SK-N-SH (cell line): Measurements from ENCODE around the gene FUT6. TPM values are rescaled to one million over a fixed set of nuclear protein-coding genes. Genes with fewer than 3 reads are reported as not detected.

ENCODE experiments used
- CTCF ChIA-PET: fragments of 300-600, 350-600 bp; formaldehyde crosslinking; extraction: SDS; loops from one replicate; lab custom pipeline; 2021; lab: Yijun Ruan, JAX
- POLR2A ChIA-PET: fragments of 350-600 bp; sonication (Branson Sonifier 250); formaldehyde crosslinking; extraction: SDS; loops from one replicate; lab custom pipeline; 2020; ENCODE audit warnings: antibody characterized with exemption, inconsistent platforms; lab: Yijun Ruan, JAX
- DNase-seq: peaks from one replicate; pipeline ENCODE4 v3.0.0; 2012
- H2AFZ ChIP-seq: fragments of 200-600 bp; sonication (generic); 2 replicates; pipeline ENCODE4 v1.8.1; 2016; ENCODE audit warnings: antibody characterized with exemption, mild to moderate bottlenecking, low read depth
- H3F3A ChIP-seq: fragments of 200-600 bp; sonication (generic); replicated peaks from 2 replicates; pipeline ENCODE3; 2016; ENCODE audit warnings: antibody characterized with exemption, mild to moderate bottlenecking; ENCODE audit not compliant: insufficient read depth
- H3K27ac ChIP-seq, 2 experiments: fragments of 200-500 bp in 1 of 2; fragments of 200-600 bp in 1 of 2; sonication (Bioruptor generic) in 1 of 2; sonication (generic), shearing (Covaris generic) in 1 of 2; 2 replicates each; pipeline versions ENCODE4 v1.5.1 to v1.6.1; 2014 to 2016; ENCODE audit warnings: low read depth in 2 of 2, inconsistent platforms in 1 of 2, low read length in 1 of 2, mild to moderate bottlenecking in 1 of 2, mixed read lengths in 1 of 2
- H3K27me3 ChIP-seq: fragments of 200-600 bp; sonication (generic), shearing (Covaris generic); 2 replicates; pipeline ENCODE4 v1.6.1; 2016; ENCODE audit warnings: mixed run types; ENCODE audit not compliant: insufficient read depth
- H3K36me3 ChIP-seq, 2 experiments: fragments of 200-500 bp in 1 of 2; fragments of 200-600 bp in 1 of 2; sonication (Bioruptor generic) in 1 of 2; sonication (generic) in 1 of 2; replicated peaks in 1 of 2; 2 replicates each; pipeline versions ENCODE3 to v1.5.1; 2014 to 2016; ENCODE audit warnings: low read length in 1 of 2, mild to moderate bottlenecking in 1 of 2; ENCODE audit not compliant: insufficient read depth in 2 of 2, control insufficient read depth in 1 of 2
- H3K4me1 ChIP-seq, 2 experiments: fragments of 200-500 bp in 1 of 2; fragments of 200-600 bp in 1 of 2; sonication (Bioruptor generic) in 1 of 2; sonication (generic), shearing (Covaris generic) in 1 of 2; 2 replicates each; pipeline versions ENCODE4 v1.5.1 to v1.6.1; 2014 to 2016; ENCODE audit warnings: low read depth in 1 of 2, low read length in 1 of 2, mixed run types in 1 of 2; ENCODE audit not compliant: insufficient read depth in 2 of 2, control insufficient read depth in 1 of 2
- H3K4me2 ChIP-seq: fragments of 200-600 bp; sonication (generic), shearing (Covaris generic); 2 replicates; pipeline ENCODE4 v1.6.1; 2017; ENCODE audit warnings: mixed run types
- H3K4me3 ChIP-seq, 2 experiments: fragments of 200-500 bp in 1 of 2; fragments of 200-600 bp in 1 of 2; sonication (Bioruptor generic) in 1 of 2; sonication (generic), shearing (Covaris generic) in 1 of 2; 2 replicates each; pipeline versions ENCODE4 v1.5.1 to v1.8.1; 2014 to 2016; ENCODE audit warnings: low read depth in 2 of 2, inconsistent platforms in 1 of 2, low read length in 1 of 2, mild to moderate bottlenecking in 1 of 2, mixed read lengths in 1 of 2, moderate library complexity in 1 of 2
- H3K79me2 ChIP-seq: fragments of 200-600 bp; sonication (generic); 2 replicates; pipeline ENCODE4 v1.8.1; 2017; ENCODE audit warnings: mild to moderate bottlenecking; ENCODE audit not compliant: insufficient read depth
- H3K9ac ChIP-seq: fragments of 200-600 bp; sonication (generic); 2 replicates; pipeline ENCODE4 v1.6.1; 2017; ENCODE audit warnings: mixed run types
- H3K9me2 ChIP-seq: fragments of 200-600 bp; sonication (generic); 2 replicates; pipeline ENCODE4 v1.6.1; 2017; ENCODE audit warnings: mixed run types
- H3K9me3 ChIP-seq: fragments of 200-600 bp; sonication (generic); 2 replicates; pipeline ENCODE4 v1.6.1; 2017; ENCODE audit warnings: mixed run types, mild to moderate bottlenecking, moderate library complexity
- H4K20me1 ChIP-seq: fragments of 200-600 bp; sonication (generic); 2 replicates; pipeline ENCODE4 v1.6.1; 2017; ENCODE audit warnings: mild to moderate bottlenecking, mixed run types; ENCODE audit not compliant: insufficient read depth
- CHD2 ChIP-seq: fragments of 150-350 bp; IDR thresholded peaks from 2 replicates; pipeline ENCODE4 v1.6.1; 2018; ENCODE audit warnings: low read length; ENCODE audit not compliant: partially characterized antibody
- CTCF ChIP-seq: fragments of 200-600 bp; sonication (generic); IDR thresholded peaks from 2 replicates; pipeline ENCODE4 v1.6.1; 2017; ENCODE audit warnings: antibody characterized with exemption, mild to moderate bottlenecking, moderate library complexity
- ELF1 ChIP-seq: IDR thresholded peaks from 2 replicates; pipeline ENCODE4 v1.4.0; 2012
- EP300 ChIP-seq, 2 experiments: IDR thresholded peaks; 2 replicates each; pipeline versions ENCODE4 v1.4.0 to v1.6.1; 2012; ENCODE audit warnings: borderline replicate concordance in 1 of 2, low read depth in 1 of 2, low read length in 1 of 2
- FOSL2 ChIP-seq: IDR thresholded peaks from 2 replicates; pipeline ENCODE4 v1.4.0; 2012; ENCODE audit warnings: low read depth, mild to moderate bottlenecking, moderate library complexity, borderline replicate concordance
- MAX ChIP-seq: IDR thresholded peaks from 2 replicates; pipeline ENCODE4 v1.4.0; 2012; ENCODE audit warnings: low read depth
- NFIC ChIP-seq: IDR thresholded peaks from 2 replicates; pipeline ENCODE4 v1.4.0; 2012; ENCODE audit warnings: borderline replicate concordance
- NRF1 ChIP-seq: IDR thresholded peaks from 2 replicates; pipeline ENCODE4 v1.6.1; 2012; ENCODE audit warnings: low read depth, mild to moderate bottlenecking, low read length
- POLR2AphosphoS5 ChIP-seq: IDR thresholded peaks from 2 replicates; pipeline ENCODE4 v1.6.1; 2012; ENCODE audit warnings: low read depth, low read length
- RCOR1 ChIP-seq: fragments of 150-350 bp; IDR thresholded peaks from 2 replicates; pipeline ENCODE4 v1.6.1; 2017; ENCODE audit warnings: antibody characterized with exemption, low read length
- REST ChIP-seq: IDR thresholded peaks from 2 replicates; pipeline ENCODE4 v1.6.1; 2012; ENCODE audit warnings: mild to moderate bottlenecking, low read depth, low read length, moderate library complexity
- SIN3A ChIP-seq: IDR thresholded peaks from 2 replicates; pipeline ENCODE4 v1.6.1; 2012; ENCODE audit warnings: low read depth, mild to moderate bottlenecking, low read length, moderate library complexity, borderline replicate concordance
- SMC3 ChIP-seq: IDR thresholded peaks from 2 replicates; pipeline ENCODE4 v1.6.1; 2012; ENCODE audit warnings: low read depth, low read length, improper control_type of control experiment
- TAF1 ChIP-seq: IDR thresholded peaks from 2 replicates; pipeline ENCODE4 v1.6.1; 2012; ENCODE audit warnings: low read depth, mild to moderate bottlenecking, low read length, moderate library complexity, borderline replicate concordance
- TCF12 ChIP-seq: IDR thresholded peaks from 2 replicates; pipeline ENCODE4 v1.4.0; 2012
- USF2 ChIP-seq: fragments of 150-350 bp; IDR thresholded peaks from 2 replicates; pipeline ENCODE4 v1.6.1; 2017; ENCODE audit warnings: antibody characterized with exemption, low read length, low read depth, borderline replicate concordance
- WGBS: methylation state at CpG from one replicate; pipeline ENCODE4 v1.1.6; 2017; ENCODE audit warnings: low lambda C conversion rate; 5-methylcytosine and 5-hydroxymethylcytosine counted together
- polyA plus RNA-seq, 3 experiments: library from polyadenylated mRNA; depleted of rRNA; stranded (reverse); fragments of >200 nt; gene quantifications; 2 replicates each; pipeline ENCODE4 v1.2.3, GENCODE V29; 2012
- TF ChIP-seq, protein P1 (sequence below): IDR thresholded peaks from 2 replicates; pipeline ENCODE4; 2012
- TF ChIP-seq, protein P2 (sequence below): fragments of 150-350 bp; IDR thresholded peaks from 2 replicates; pipeline ENCODE4 v1.6.1; 2016; ENCODE audit warnings: mild to moderate bottlenecking, low read depth, low read length

The FUT6 gene
- polyA plus RNA-seq, 1 of the 3 experiments (the other 2 are of a cell fraction): not detected

DNA sequence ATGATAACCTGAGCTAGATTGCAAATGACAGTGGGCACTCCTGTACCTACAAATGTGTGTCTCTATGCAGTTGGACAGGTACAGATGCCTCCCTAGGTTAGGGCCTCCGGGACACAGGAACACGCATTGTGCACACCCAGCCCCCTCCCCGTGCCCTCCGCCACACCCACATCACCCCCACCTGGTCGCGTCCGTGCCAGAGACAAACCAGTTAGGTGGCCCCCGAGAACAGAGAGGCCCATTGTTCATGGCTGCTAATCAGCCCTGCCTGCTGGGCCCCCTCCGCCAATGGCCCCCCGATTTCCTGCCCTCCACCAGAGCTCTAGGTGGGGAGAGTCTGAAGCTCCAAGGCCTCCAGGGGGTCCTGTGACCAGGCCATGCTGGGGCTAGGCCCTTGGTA is 20.9 kb downstream of the FUT6 start:
- H3K36me3 ChIP-seq: no peaks in the 10 kb centered on the region
- H3K4me2 ChIP-seq: no peak overlapping the region
- no peak overlapping the region for H3K4me3 ChIP-seq
- ChIA-PET POLR2A (interaction anchor here (0.6 kb wide), 2 partner anchors 12 to 86 kb away, joined by 3 read pairs; no protein-coding TSS in a partner anchor), CTCF (interaction anchor here (2.1 kb wide), 1 partner anchor 15 kb away, joined by 9 read pairs; no protein-coding TSS in a partner anchor)
- no peak overlapping the region for H2AFZ ChIP-seq
- TF ChIP-seq RCOR1 (no peak), CTCF (no peak), SIN3A (no peak), ELF1 (no peak), SMC3 (no peak), REST (no peak), POLR2AphosphoS5 (no peak), EP300 (IDR thresholded peaks at IDR 0.05; ENCODE audit: borderline replicate concordance in 1 of 2, low read depth in 1 of 2, low read length in 1 of 2) (no peak), TCF12 (no peak), MAX (no peak), USF2 (no peak), CHD2 (no peak), TAF1 (no peak), NFIC (no peak), FOSL2 (no peak), NRF1 (no peak)
- TF ChIP-seq, protein P1, sequence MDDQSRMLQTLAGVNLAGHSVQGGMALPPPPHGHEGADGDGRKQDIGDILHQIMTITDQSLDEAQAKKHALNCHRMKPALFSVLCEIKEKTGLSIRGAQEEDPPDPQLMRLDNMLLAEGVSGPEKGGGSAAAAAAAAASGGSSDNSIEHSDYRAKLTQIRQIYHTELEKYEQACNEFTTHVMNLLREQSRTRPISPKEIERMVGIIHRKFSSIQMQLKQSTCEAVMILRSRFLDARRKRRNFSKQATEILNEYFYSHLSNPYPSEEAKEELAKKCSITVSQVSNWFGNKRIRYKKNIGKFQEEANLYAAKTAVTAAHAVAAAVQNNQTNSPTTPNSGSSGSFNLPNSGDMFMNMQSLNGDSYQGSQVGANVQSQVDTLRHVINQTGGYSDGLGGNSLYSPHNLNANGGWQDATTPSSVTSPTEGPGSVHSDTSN: no peak
- TF ChIP-seq, protein P2, sequence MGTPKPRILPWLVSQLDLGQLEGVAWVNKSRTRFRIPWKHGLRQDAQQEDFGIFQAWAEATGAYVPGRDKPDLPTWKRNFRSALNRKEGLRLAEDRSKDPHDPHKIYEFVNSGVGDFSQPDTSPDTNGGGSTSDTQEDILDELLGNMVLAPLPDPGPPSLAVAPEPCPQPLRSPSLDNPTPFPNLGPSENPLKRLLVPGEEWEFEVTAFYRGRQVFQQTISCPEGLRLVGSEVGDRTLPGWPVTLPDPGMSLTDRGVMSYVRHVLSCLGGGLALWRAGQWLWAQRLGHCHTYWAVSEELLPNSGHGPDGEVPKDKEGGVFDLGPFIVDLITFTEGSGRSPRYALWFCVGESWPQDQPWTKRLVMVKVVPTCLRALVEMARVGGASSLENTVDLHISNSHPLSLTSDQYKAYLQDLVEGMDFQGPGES: no peak
- H3K9me3 ChIP-seq: no peaks in the 10 kb centered on the region
- no peak for DNase-seq
- no peaks in the 10 kb centered on the region for H4K20me1 ChIP-seq
- H3K9ac ChIP-seq: no peak overlapping the region
- H3K27me3 ChIP-seq: peaks cover 23% of the 10 kb centered on the region; the same call in 1 of the 2 replicates
- H3F3A ChIP-seq: no peaks in the 10 kb centered on the region
- H3K27ac ChIP-seq: no peak overlapping the region
- no peaks in the 10 kb centered on the region; a peak in 1 of 4 replicates for H3K4me1 ChIP-seq
- H3K9me2 ChIP-seq: no peaks in the 10 kb centered on the region
- WGBS: 60% methylated on average over 1 of the region's 10 CpGs
- H3K79me2 ChIP-seq: no peaks in the 10 kb centered on the region
